HUES48 (cell line): Measurements from ENCODE around the gene ARHGEF7.
A peak's percentile ranks its signal among the peaks of the same experiment; 100 is the strongest.

ENCODE experiments used
- H3K27ac ChIP-seq: one replicate; pipeline ENCODE4 v1.7.0; 2013; ENCODE audit warnings: low read depth, low read length, inconsistent platforms
- H3K27me3 ChIP-seq: 2 replicates; pipeline ENCODE4 v1.6.1; 2013; ENCODE audit warnings: mild to moderate bottlenecking, low read length; ENCODE audit not compliant: control insufficient read depth, insufficient read depth
- H3K36me3 ChIP-seq: 2 replicates; pipeline ENCODE4 v1.6.1; 2013; ENCODE audit warnings: low read length; ENCODE audit not compliant: control insufficient read depth, insufficient read depth
- H3K4me1 ChIP-seq: 2 replicates; pipeline ENCODE4 v1.6.1; 2013; ENCODE audit warnings: mild to moderate bottlenecking, low read length; ENCODE audit not compliant: control insufficient read depth, insufficient read depth
- H3K4me3 ChIP-seq: 2 replicates; pipeline ENCODE4 v1.5.1; 2013; ENCODE audit warnings: mild to moderate bottlenecking, low read depth, low read length
- H3K9ac ChIP-seq: 2 replicates; pipeline ENCODE4 v1.6.1; 2013; ENCODE audit warnings: mild to moderate bottlenecking, low read depth, low read length, moderate library complexity
- H3K9me3 ChIP-seq: 2 replicates; pipeline ENCODE4 v1.6.1; 2013; ENCODE audit warnings: low read length; ENCODE audit not compliant: control insufficient read depth, insufficient read depth

The ARHGEF7 gene

DNA sequence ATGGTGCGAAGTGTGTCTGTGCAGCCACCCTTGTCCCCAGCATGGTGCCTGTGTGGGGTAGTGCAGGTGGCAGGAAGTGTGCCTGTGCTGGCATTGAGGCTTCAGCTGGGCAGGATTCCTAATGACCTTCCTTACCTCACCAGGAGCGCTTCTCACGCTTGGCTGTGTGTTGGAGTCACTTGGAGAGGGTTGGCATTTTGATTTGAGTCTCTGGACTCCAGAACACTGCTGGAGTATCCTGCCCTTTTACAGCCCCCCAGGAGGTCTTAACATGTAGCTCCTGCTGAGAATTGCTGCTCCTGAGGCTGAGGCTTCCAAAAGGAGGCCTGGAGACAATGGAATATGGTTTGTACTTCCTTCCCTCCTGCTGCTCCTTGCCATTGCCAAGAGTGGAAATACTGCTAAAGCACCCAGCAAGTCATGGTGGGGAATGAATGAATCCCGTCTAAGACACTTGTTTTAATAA is 87.1 kb downstream of the ARHGEF7 start:
- no peaks in the 10 kb centered on the region for H3K27me3 ChIP-seq
- peak overlapping the region; percentile 79 for H3K27ac ChIP-seq
- no peaks in the 10 kb centered on the region for H3K36me3 ChIP-seq
- H3K4me1 ChIP-seq: peaks cover 55% of the 10 kb centered on the region
- H3K9ac ChIP-seq: peak overlapping the region; percentile 2; the same call in 1 of the 2 replicates
- no peaks in the 10 kb centered on the region for H3K9me3 ChIP-seq
- no peak overlapping the region; the same call in 1 of the 2 replicates for H3K4me3 ChIP-seq

DNA sequence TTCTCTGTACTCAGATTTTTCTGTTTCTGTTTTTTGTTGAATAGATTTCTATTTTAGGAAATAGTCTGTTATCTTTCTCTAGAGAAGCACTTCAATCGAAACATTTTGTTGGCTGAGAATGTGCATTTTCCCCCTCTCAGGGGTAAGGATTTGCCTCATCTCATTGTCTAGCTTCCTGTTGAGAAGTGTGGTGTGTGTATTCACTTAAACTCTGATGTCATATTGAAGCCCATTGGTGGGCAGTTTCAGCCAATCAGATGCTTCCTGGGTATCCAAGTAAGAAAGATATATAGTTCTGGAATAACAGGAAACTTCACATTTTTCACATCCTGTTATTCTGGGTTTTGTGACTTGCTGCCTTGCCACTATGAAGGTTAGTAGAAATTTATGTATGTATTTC is 87.6 kb downstream of the ARHGEF7 start:
- peak overlapping the region; percentile 2; the same call in 1 of the 2 replicates for H3K9ac ChIP-seq
- no peaks in the 10 kb centered on the region for H3K9me3 ChIP-seq
- peaks cover 52% of the 10 kb centered on the region for H3K4me1 ChIP-seq
- no peaks in the 10 kb centered on the region for H3K27me3 ChIP-seq
- peak overlapping the region; percentile 28; the same call in 1 of the 2 replicates for H3K4me3 ChIP-seq
- H3K36me3 ChIP-seq: no peaks in the 10 kb centered on the region
- H3K27ac ChIP-seq: peak overlapping the region; percentile 79

DNA sequence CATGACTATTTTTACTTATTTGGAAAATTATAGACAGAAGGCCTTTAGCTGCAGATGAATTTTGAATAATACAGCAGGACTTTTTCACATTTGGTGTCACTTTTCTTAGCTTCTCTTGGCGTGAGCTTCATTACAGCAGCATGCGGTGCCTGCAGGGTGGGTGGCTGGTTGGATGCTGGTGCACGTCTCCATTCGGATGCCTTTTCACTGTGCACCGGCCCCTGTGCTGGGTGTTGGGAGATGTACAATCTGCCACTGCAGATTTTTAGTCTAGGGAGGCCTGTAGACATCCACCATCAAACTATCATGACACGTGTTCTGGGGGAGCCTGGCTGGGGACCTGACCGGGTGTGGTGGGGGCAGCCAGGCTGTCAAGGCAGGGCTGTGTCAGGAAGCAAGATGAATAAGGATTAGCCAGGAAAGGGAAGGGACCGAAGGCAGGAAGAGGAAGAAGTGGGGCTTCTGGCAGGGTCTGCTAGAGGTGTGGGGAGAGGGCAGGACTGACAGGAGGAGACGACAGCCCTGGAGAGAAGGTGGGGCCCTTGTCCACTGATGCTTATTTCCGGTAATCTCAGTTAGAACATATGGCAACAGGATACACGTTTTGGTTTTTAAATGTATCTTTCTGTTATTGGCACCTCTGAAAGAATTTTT is 88.8 kb downstream of the ARHGEF7 start:
- Histone ChIP-seq H3K9me3 (no peaks in the 10 kb centered on the region), H3K4me3 (peak overlapping the region; percentile 54; the same call in 1 of the 2 replicates), H3K36me3 (no peaks in the 10 kb centered on the region), H3K9ac (no peak overlapping the region), H3K27me3 (no peaks in the 10 kb centered on the region), H3K27ac (no peak overlapping the region), H3K4me1 (peaks cover 52% of the 10 kb centered on the region)

DNA sequence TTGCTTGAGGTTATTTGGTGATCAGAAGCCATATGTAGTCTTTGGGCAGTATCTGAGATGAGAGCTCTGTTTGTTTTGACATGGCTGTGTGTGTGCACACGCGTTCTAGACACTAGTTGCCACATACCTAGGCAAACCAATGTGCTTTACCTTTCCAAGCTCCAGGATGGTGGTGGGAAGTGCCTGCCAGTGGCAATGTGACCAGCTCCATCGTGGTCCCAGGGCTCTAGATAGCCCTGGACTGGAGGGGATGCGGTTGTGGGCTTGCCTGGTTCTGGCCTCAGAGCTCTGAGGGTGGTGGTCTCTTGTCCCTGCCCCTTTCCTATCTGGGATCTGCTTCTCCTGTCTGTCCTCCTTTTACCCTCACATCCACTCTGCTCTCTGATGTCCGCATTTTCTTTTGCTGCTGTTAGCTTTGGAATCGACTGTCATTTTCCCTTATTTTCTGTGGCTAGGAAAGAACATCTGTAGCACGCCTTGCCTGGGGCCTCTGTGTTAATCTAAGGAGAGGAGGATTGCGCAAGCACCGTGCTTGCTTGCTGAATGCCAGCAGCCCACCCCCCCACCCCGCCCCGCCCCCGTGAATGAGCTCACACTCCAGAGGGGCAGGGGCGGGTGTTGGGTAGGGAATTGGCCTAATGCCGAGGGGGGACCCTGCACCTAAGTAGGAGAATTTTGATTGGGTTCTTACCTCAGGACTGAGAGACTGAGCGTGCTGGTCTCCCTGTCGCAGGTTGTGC is 89.5 kb downstream of the ARHGEF7 start:
- H3K27me3 ChIP-seq: no peaks in the 10 kb centered on the region
- no peak overlapping the region for H3K9ac ChIP-seq
- no peaks in the 10 kb centered on the region for H3K9me3 ChIP-seq
- H3K36me3 ChIP-seq: no peaks in the 10 kb centered on the region
- H3K27ac ChIP-seq: peak overlapping the region; percentile 43
- H3K4me1 ChIP-seq: peaks cover 53% of the 10 kb centered on the region
- peak overlapping the region; percentile 54 for H3K4me3 ChIP-seq

DNA sequence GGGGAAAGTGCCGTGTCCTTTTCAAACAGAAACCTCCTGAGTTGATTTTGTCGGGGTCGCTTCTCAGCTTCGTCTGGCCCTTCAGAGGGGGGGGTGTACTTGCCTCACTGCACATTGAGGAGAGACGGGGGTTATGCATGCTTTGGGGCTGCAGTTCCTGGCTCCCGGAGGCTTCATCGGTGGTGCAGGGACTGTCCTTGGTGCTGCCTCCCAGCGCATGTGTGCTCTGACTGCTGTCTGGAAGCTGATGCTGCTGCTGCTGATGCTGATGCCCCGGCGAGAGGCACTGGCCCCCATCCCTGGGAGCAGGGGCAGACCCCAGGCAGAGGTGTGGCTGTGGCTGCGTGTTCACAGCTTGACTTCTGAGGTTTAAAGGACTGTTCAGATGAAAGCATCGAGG is 91.0 kb downstream of the ARHGEF7 start:
- Histone ChIP-seq H3K27me3 (no peaks in the 10 kb centered on the region), H3K4me3 (no peak overlapping the region), H3K36me3 (no peaks in the 10 kb centered on the region), H3K27ac (no peak overlapping the region), H3K9ac (no peak overlapping the region), H3K4me1 (peaks cover 65% of the 10 kb centered on the region), H3K9me3 (no peaks in the 10 kb centered on the region)

DNA sequence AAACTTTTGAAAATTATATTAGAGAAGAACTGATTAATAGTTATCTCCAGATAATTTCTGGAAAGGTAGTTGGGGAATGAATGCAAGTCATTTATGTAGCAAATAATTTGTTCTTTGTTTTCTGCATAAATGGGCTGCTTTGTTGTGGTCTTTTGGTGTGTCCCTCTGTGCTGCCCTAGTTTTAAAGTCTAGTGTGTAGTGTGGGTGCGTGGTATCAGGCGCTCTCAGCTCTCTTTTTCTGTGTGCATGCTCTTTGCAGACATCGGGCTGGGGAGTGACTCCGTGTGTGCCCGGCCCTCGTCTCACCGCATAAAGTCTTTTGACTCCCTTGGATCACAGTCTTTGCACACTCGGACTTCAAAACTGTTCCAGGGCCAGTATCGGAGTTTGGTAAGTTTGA is 94.5 kb downstream of the ARHGEF7 start:
- H3K27me3 ChIP-seq: no peaks in the 10 kb centered on the region
- H3K4me1 ChIP-seq: peaks cover 63% of the 10 kb centered on the region
- H3K9me3 ChIP-seq: no peaks in the 10 kb centered on the region
- H3K9ac ChIP-seq: no peak overlapping the region
- no peaks in the 10 kb centered on the region for H3K36me3 ChIP-seq
- H3K27ac ChIP-seq: no peak overlapping the region
- H3K4me3 ChIP-seq: no peak overlapping the region

DNA sequence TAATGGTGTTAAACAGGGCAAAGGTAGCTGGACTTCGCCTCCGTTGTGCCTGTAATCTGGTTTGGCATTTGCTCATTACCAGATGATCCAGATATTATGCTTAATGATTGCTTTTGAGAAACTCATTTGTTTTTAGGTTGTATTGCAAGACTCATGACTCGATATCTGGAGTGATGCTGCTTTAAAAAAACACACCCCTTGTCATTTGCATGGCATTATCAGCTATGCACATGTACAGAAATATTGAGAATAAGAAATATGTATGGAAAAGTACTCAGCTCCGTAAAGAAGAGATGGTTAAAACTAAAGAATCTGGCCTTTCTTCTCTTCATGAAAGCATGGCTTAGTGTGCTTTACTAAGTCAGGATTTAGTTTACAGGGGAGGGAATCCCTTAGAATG is 95.0 kb downstream of the ARHGEF7 start:
- H3K27ac ChIP-seq: peak overlapping the region; percentile 96
- no peak overlapping the region for H3K9ac ChIP-seq
- peaks cover 64% of the 10 kb centered on the region for H3K4me1 ChIP-seq
- no peaks in the 10 kb centered on the region for H3K9me3 ChIP-seq
- no peak overlapping the region; the same call in 1 of the 2 replicates for H3K4me3 ChIP-seq
- no peaks in the 10 kb centered on the region for H3K27me3 ChIP-seq
- H3K36me3 ChIP-seq: no peaks in the 10 kb centered on the region

DNA sequence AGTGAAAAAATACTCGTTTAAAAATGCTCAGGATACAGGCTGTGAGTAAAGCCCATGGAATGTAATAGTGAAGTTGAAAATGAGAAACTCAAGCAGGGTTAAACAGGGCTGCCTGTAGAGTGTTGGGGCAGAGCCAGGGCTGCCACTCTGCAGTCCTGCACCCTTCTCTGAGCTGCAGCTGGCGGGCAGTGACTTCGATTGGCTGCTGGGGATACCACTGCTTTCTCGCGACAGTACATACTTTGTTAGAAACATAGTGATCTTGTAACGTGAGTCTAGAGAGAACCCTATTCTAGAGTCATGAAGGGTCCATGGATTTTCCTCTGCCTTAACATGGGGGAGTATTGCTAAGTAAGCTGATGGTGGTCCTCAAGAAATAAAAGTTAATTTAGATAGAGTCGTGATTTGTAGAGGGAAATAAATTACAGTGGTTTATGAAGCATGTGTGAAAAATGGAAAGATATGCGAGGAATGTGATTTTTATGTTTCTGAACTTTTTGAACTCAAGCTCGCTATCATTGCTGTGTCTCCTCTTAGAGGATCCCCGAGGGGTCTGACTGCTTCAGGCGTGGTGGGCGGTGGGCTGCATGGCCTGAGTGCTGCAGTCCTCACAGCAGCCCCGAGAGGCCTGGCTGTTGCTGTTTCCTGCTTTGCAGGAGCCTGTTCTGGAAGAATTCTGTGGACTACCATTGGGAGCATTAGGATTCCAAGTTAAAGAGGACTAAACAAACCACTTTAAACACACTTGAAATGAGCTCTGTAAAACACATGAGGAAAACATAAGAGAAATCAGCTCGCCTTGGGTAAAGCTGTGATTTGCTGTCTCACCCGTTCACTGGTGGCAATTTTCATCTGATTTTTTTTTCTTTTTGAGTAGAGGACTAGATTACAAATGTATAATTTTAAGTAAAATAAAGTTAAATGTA is 95.7 kb downstream of the ARHGEF7 start:
- Histone ChIP-seq H3K4me1 (peaks cover 64% of the 10 kb centered on the region), H3K27ac (peak overlapping the region; percentile 96), H3K27me3 (no peaks in the 10 kb centered on the region), H3K9ac (no peak overlapping the region), H3K9me3 (no peaks in the 10 kb centered on the region), H3K36me3 (no peaks in the 10 kb centered on the region), H3K4me3 (no peak overlapping the region; the same call in 1 of the 2 replicates)

DNA sequence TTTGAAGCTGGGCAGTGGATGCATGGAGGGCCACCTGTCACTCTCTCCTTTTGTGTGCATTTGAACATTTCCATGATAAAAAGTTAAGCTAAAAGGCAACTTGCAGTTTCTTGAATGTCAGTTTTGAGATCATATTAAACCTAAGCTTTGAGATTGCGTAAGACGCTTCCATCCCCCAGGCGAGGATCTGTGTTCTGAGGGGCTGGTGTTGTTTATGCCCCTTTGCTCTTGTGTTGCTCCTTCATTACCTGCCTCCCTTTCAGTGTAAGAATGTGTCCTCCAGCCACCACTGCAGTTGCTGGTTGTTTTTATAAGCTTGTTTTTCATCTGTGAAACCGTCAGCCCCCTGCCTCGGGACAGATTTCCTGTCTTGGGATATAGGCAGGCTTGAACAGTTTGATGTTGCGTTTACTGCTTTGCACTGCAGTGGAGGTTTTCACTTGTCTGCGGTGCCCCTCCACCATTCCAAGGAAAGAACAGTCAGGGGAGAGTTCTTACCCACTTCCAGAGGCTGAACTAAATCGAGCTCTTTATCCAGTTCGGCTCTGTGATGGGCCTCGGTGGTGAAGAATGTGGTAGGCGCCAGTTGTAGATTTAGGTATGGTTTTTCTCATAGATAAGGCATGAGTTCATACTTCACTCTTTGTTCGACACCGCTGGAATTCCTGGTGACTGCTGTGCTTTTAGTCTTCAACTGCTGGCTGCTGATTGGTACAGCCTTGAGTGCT is 96.8 kb downstream of the ARHGEF7 start:
- Histone ChIP-seq H3K9ac (peak overlapping the region; percentile 56), H3K4me3 (peak overlapping the region; percentile 22; the same call in 1 of the 2 replicates), H3K9me3 (no peaks in the 10 kb centered on the region), H3K4me1 (peaks cover 71% of the 10 kb centered on the region), H3K36me3 (no peaks in the 10 kb centered on the region), H3K27me3 (no peaks in the 10 kb centered on the region), H3K27ac (peak overlapping the region; percentile 96)

DNA sequence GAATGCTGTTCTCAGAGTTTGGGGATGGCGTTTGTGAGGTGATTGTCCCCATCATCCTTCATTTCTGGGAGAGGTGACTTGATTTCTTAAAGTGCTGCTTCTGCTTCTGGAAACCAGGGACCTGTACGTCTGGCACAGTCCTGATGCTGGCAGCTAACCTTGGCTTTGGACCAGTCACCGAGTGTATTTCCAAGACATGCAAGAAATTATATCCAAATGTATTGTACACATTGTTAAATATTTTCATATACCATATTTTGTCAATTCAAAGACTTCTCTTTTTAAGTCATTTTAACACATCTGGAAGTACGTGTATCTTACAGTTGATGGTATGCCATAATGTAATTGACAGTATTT is 97.4 kb downstream of the ARHGEF7 start:
- peak overlapping the region; percentile 96 for H3K27ac ChIP-seq
- H3K9ac ChIP-seq: no peak overlapping the region
- H3K4me3 ChIP-seq: peak overlapping the region; percentile 22; the same call in 1 of the 2 replicates
- H3K4me1 ChIP-seq: peaks cover 77% of the 10 kb centered on the region
- peaks cover under 1% of the 10 kb centered on the region; the same call in 1 of the 2 replicates for H3K36me3 ChIP-seq
- H3K9me3 ChIP-seq: no peaks in the 10 kb centered on the region
- H3K27me3 ChIP-seq: no peaks in the 10 kb centered on the region
